NAMALWA (cell line): ENCODE measurements around the gene DNER.
"Not testable (repeated sequence)": the region's sequence is repeated elsewhere in the genome, so short reads cannot be mapped to it uniquely, and the experiment has no call there.

ENCODE experiments used
- DNase-seq: peaks from one replicate; pipeline ENCODE4 v3.0.0-alpha.2; 2015; ENCODE audit warnings: low spot score

DNER gene

GRCh38 chr2:229564300-229564907, 150.0 kb downstream of the DNER start:
- DNase-seq, result no peak

GRCh38 chr2:229563388-229563787, 151.0 kb downstream of the DNER start:
- no peak for DNase-seq

GRCh38 chr2:229562472-229563127, 151.8 kb downstream of the DNER start:
- peak; percentile 8 for DNase-seq

GRCh38 chr2:229559986-229560385, 154.4 kb downstream of the DNER start:
- DNase-seq, result no peak

GRCh38 chr2:229553091-229553490, 161.3 kb downstream of the DNER start:
- DNase-seq, result no peak

- no peak for DNase-seq
These were observed 171.0 kb downstream of the DNER start for GRCh38 chr2:229543176-229543873.

GRCh38 chr2:229539628-229540027, 174.7 kb downstream of the DNER start:
- no peak for DNase-seq

- DNase-seq, result no peak
These were observed 182.8 kb downstream of the DNER start for GRCh38 chr2:229531594-229531993.

GRCh38 chr2:229530434-229530833, 183.9 kb downstream of the DNER start:
- no peak for DNase-seq

GRCh38 chr2:229528846-229529245, 185.5 kb downstream of the DNER start:
- DNase-seq, result no peak

GRCh38 chr2:229526951-229527350, 187.4 kb downstream of the DNER start:
- no peak for DNase-seq

GRCh38 chr2:229524799-229525198, 189.6 kb downstream of the DNER start:
- no peak for DNase-seq

- DNase-seq, result no peak
These were observed 190.7 kb downstream of the DNER start for GRCh38 chr2:229523663-229524062.

GRCh38 chr2:229521576-229521975, 192.8 kb downstream of the DNER start:
- no peak for DNase-seq

- DNase-seq, result no peak
These were observed 193.7 kb downstream of the DNER start for GRCh38 chr2:229520691-229521096.

GRCh38 chr2:229519655-229520430, 194.5 kb downstream of the DNER start:
- peak; percentile 2 for DNase-seq

- DNase-seq, result no peak
These were observed 200.0 kb downstream of the DNER start for GRCh38 chr2:229514273-229514895.

GRCh38 chr2:229511524-229511923, 202.8 kb downstream of the DNER start:
- no peak for DNase-seq

GRCh38 chr2:229506699-229507098, 207.7 kb downstream of the DNER start:
- DNase-seq, result not testable (repeated sequence)

- no peak for DNase-seq
These were observed 213.1 kb downstream of the DNER start for GRCh38 chr2:229501051-229501794.

GRCh38 chr2:229492034-229492433, 222.3 kb downstream of the DNER start:
- no peak for DNase-seq
